Measurements from ENCODE around the gene SESN1. TPM values are rescaled to one million over a fixed set of nuclear protein-coding genes. Genes with fewer than 3 reads are reported as not detected.

SESN1 gene
- total RNA-seq, 2 experiments from 2014 or later: 8.7 to 8.9 TPM

DNA sequence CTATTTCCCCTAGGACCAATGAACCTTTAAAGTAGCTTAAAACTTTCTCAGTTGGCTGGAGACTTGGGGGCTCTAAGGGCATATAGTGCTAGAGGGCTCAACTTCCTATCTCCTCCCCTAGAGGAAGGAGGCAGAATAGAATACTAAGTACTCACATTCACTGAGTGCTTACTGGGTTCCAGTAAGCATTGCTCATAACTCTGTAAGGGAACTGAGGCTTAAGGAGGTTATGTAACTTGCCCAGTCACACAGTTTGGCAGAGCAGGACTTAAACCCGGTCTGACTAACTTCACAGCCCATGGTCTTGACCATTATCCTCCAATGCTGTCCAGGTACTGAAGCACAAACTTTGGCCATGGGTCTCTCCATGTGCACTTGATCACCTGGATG is 12.5 kb downstream of the SESN1 start:
- DNase-seq: no peak
- no peaks in the 10 kb centered on the region for H3K9me3 Mint-ChIP-seq
- H3K27me3 Mint-ChIP-seq: no peaks in the 10 kb centered on the region
- H3K4me1 Mint-ChIP-seq: peaks cover 10% of the 10 kb centered on the region
- peaks cover 5% of the 10 kb centered on the region for H3K36me3 Mint-ChIP-seq
- H3K27ac Mint-ChIP-seq: no peak overlapping the region
- H3K4me3 Mint-ChIP-seq: no peak overlapping the region

DNA sequence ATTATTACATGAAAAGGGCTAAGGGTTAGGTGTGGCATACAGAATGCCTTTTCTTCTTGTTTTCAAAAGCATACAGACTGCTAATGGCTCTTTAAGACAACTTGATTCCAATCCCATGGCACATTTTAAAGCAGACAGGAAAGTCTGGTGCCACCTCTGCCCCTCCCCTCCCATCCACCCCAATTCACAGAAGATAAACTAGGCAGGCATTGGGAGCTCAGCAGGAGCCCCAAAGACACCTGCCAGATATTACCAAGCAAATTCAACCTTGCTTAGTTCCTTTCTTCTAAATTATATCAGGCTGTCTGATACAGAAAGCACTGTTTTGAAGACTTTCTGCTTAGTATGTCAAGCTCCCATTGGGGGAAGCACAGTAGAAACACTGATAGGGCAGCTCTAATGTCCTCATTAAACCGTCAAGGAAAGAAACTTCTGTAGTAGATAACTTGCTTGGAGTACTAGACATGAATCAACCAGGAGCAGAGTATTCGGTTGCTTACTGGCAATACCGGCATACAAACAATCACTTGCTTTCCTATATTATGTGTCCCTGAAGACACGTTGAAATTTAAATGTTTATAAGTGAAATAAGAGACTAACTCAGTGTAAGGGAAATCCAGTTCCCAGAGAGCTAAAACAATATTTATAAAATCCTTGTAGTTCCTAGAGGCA is 13.0 kb downstream of the SESN1 start:
- H3K9me3 Mint-ChIP-seq: no peaks in the 10 kb centered on the region
- no peaks in the 10 kb centered on the region for H3K27me3 Mint-ChIP-seq
- peaks cover 9% of the 10 kb centered on the region for H3K4me1 Mint-ChIP-seq
- H3K27ac Mint-ChIP-seq: no peak overlapping the region
- H3K36me3 Mint-ChIP-seq: peaks cover 5% of the 10 kb centered on the region
- DNase-seq: no peak
- no peak overlapping the region for H3K4me3 Mint-ChIP-seq

DNA sequence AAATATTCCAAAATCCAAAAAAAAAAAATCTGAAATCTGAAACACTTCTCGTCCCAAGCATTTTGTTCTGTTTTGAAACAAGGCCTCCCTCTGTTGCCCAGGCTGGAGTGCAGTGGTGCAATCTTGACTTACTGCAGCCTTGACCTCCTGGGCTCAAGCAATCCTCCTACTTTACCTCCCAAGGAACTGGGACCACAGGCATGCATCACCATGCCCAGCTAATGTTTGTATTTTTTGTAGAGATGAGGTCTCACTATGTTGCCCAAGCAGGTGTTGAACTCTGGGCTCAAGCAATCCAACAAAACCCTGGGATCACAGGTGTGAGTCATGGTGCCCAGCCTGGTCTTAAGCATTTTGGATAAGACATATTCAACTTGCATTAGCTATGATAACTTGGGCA is 13.6 kb downstream of the SESN1 start:
- Mint-ChIP-seq H3K36me3 (peaks cover 5% of the 10 kb centered on the region), H3K27me3 (no peaks in the 10 kb centered on the region), H3K4me1 (peaks cover 9% of the 10 kb centered on the region), H3K27ac (no peak overlapping the region), H3K9me3 (no peaks in the 10 kb centered on the region), H3K4me3 (no peak overlapping the region)
- no peak for DNase-seq

DNA sequence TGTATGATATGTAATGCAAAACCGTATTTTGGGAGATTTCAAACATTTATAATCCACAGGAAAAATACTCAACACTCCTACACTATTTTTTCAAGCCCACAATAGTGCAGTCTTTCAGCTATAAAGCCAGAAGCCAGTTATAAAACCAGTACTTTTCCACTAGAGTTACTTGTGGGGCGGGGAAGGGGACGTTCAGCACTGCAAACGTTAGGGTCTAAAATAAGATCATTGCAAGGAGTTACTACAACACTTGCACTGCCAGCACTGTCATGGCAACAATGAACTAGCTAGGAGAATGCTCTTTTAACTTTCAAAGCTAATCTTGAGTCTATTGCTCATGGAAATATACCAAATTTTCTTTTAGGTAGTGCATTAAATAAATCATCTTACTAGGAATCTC is 14.7 kb downstream of the SESN1 start:
- peaks cover 9% of the 10 kb centered on the region for H3K4me1 Mint-ChIP-seq
- H3K36me3 Mint-ChIP-seq: peaks cover under 1% of the 10 kb centered on the region
- no peak overlapping the region for H3K4me3 Mint-ChIP-seq
- DNase-seq: no peak
- no peaks in the 10 kb centered on the region for H3K27me3 Mint-ChIP-seq
- no peak overlapping the region for H3K27ac Mint-ChIP-seq
- no peaks in the 10 kb centered on the region for H3K9me3 Mint-ChIP-seq

DNA sequence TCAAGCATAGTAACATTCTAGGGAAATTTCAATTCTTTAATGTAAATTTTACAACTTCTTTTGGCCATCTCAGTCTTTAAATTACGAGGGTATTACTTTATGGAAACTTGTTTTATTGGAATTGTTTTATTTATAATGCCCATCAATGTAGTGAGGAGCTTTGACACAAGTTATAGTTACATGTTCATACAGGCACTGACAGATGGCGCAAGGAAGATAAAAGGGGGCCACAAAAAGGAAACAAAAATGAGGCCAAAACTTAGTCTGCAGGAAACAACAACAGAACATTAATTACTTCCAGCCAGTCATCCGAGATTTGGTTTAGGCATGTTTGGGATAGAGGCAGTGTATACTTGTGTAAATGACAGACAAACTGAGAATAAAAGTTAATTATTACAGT is 18.3 kb downstream of the SESN1 start:
- Mint-ChIP-seq H3K36me3 (no peaks in the 10 kb centered on the region), H3K27me3 (no peaks in the 10 kb centered on the region), H3K27ac (no peak overlapping the region), H3K4me3 (no peak overlapping the region), H3K9me3 (no peaks in the 10 kb centered on the region), H3K4me1 (peaks cover 17% of the 10 kb centered on the region)
- DNase-seq: no peak

DNA sequence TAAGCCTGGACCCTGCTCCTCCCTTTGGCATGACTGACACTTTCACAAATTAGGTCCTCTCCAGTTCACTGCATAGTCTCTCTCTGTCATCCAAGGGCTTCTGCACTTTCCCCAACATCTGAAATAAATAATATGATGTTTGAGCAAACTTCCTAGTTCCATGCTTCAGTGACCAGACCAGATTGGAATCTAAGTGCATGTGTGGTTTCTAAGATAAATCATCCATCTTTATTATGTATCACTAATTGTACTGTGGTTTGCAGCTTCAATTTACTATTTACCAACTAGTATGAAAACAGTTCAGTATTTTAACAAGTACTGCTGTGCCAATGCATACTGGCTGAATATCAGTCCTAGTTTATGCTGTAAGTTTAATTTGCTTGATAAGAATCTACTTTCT is 18.7 kb downstream of the SESN1 start:
- Mint-ChIP-seq H3K36me3 (no peaks in the 10 kb centered on the region), H3K4me1 (peaks cover 22% of the 10 kb centered on the region), H3K27me3 (no peaks in the 10 kb centered on the region), H3K4me3 (no peak overlapping the region), H3K27ac (no peak overlapping the region), H3K9me3 (no peaks in the 10 kb centered on the region)
- no peak for DNase-seq

DNA sequence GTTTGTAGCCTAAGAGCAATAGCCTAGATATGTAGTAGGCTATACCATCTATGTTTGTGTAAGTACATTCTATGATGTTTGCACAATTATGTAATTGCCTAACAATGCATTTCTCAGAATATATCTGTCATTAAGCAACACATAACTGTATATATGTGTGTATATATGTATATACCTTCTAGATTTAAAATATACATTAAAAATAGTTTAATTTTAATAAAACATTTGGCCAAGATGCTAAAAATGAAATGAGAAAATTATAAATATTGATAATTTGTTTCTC is 20.6 kb downstream of the SESN1 start:
- peaks cover 24% of the 10 kb centered on the region for H3K4me1 Mint-ChIP-seq
- no peak overlapping the region for H3K27ac Mint-ChIP-seq
- no peaks in the 10 kb centered on the region for H3K36me3 Mint-ChIP-seq
- no peaks in the 10 kb centered on the region for H3K9me3 Mint-ChIP-seq
- no peak for DNase-seq
- no peak overlapping the region for H3K4me3 Mint-ChIP-seq
- no peaks in the 10 kb centered on the region for H3K27me3 Mint-ChIP-seq

DNA sequence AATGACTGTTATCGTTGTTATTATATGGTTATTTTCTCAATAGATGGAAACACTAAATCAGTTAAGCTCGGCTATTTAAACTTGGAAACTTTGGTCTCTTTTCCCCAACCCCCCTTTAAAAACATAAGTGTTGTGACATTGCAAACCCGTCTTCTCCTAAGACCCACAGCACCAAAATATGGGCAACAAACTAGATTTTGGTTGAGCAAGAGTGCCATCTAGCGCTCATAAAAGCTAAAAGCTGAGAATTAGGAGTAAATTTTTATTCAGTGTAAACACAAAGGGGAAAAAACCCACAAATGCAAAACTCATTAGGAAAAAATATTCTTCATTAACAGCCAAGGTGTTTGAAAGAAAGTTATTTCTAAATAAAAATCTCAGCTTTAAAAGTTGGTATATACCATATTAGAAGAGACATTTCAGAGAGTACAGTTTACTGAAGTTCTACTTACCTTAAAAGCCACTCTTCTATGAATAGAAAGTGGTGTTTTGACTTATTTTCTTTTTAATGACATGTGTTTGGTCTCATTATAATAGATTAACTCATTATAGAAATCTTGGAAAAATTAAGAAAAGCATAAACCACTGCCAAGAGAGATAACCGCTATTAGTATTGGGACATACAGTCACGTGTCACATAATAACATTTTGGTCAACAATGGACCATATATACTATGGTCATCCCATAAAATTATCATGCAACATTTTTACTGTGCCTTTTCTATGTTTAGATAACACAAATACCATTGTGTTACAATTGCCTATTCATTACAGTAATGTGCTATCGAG is 21.1 kb downstream of the SESN1 start:
- H3K27me3 Mint-ChIP-seq: no peaks in the 10 kb centered on the region
- H3K4me3 Mint-ChIP-seq: no peak overlapping the region
- no peak overlapping the region for H3K27ac Mint-ChIP-seq
- H3K9me3 Mint-ChIP-seq: no peaks in the 10 kb centered on the region
- H3K4me1 Mint-ChIP-seq: peaks cover 24% of the 10 kb centered on the region
- DNase-seq: peak; percentile 26
- H3K36me3 Mint-ChIP-seq: no peaks in the 10 kb centered on the region

DNA sequence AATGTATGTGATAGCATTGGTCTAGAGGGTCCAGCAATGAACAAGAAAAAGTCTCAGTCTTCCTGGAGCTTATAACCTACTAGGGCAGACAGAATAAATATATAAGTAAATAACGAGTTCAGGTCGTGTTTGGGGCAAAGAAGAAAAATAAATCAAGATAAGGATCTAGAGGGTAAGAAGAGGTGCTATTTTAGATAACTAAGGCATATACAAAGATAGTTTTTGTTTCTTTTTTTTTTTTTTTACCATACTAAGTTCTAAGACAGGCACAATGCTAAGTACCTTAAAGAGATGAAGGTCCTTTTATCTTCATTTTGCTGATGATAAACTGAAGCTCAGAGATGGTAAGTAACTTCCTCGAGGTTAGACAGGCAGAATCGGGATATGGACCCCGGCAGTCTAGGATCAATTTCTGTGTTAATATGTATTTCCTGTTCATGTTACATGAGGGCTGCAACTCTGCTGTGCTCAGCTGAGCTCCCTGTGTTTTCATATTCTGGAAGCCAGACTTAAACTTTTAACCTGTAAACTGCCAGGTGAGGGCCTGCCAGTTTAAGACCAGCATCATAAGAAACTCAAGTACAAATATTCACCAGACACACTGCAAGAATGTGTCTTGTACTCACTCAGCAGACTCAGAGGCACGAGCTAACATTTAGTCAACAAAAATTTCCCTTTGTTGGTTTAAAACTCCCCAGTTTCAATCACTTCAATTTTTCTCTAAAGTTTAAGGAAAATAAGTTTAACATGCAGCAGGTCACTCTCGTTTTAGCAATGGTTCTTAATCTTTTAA is 23.3 kb downstream of the SESN1 start:
- no peaks in the 10 kb centered on the region for H3K27me3 Mint-ChIP-seq
- DNase-seq: no peak
- peak overlapping the region; percentile 61 for H3K27ac Mint-ChIP-seq
- no peaks in the 10 kb centered on the region for H3K9me3 Mint-ChIP-seq
- peak overlapping the region; percentile 52 for H3K4me3 Mint-ChIP-seq
- H3K36me3 Mint-ChIP-seq: no peaks in the 10 kb centered on the region
- H3K4me1 Mint-ChIP-seq: peaks cover 24% of the 10 kb centered on the region

DNA sequence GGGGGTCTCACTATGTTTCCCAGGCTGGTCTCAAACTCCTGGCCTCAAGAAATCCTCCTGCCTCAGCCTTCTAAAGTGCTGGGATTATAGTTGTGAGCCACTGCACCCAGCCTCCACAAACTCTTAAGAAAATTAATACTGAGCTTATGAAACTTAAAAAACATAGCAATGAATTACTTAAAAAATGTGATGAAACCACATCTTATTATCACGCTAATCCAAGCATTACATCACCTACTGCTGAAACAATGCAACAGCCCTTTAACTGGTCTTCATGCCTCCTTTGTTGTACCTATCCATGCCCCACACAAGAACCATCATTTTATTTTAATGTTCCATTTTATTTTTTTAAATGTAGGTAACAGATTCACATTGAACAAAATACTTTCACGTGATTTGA is 24.9 kb downstream of the SESN1 start:
- no peaks in the 10 kb centered on the region for H3K27me3 Mint-ChIP-seq
- H3K27ac Mint-ChIP-seq: no peak overlapping the region
- DNase-seq: no peak
- no peak overlapping the region for H3K4me3 Mint-ChIP-seq
- H3K36me3 Mint-ChIP-seq: no peaks in the 10 kb centered on the region
- peaks cover 27% of the 10 kb centered on the region for H3K4me1 Mint-ChIP-seq
- no peaks in the 10 kb centered on the region for H3K9me3 Mint-ChIP-seq

DNA sequence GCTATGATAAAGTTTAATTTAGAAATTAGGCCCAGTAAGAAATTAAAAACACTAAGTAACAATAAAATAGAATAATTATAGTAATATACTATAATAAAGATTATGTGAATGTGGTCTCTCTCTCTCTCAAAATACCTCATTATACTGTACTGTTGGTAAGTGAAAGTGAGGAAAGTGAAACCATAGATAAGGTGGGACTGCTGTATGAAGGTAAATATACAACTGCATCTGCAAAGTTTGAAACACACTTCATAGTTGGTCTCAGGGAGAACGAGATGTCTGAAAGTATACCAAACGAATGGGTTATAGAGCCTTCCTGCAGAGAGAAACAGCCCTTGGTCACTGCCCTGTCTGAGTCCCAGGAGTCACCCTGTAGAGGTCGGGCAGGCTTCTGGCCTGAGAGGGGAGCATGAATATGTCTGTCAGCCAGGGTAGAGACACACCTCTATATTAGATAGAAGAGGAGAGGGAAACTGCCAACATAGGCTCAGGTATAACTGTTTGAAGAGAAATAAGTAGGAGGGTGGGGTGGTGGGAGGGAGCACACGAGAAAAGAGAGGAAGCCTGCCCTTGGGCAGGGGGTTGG is 31.8 kb downstream of the SESN1 start:
- no peaks in the 10 kb centered on the region for H3K9me3 Mint-ChIP-seq
- H3K4me3 Mint-ChIP-seq: no peak overlapping the region
- H3K27me3 Mint-ChIP-seq: no peaks in the 10 kb centered on the region
- peaks cover 40% of the 10 kb centered on the region for H3K4me1 Mint-ChIP-seq
- no peak for DNase-seq
- no peaks in the 10 kb centered on the region for H3K36me3 Mint-ChIP-seq
- no peak overlapping the region for H3K27ac Mint-ChIP-seq

DNA sequence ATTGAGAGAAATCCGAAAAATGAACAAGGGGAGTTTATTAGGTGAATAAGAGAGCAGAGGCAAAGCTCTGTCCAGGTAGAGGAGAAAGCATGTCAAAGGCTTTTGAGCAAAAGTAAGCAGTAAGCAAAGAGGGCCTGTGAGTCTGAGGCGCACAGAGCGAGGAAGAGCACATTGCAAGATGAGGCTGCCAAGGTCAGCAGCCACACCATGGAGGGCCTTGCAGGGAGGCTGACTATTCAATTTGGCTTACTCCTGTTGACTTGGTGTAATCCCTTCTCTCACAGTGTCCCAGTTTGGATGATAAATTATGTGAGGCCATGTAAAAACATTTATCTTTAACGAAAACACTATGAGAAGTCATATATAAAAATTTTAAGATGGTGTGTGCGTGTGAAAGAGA is 32.4 kb downstream of the SESN1 start:
- H3K4me1 Mint-ChIP-seq: peaks cover 42% of the 10 kb centered on the region
- no peaks in the 10 kb centered on the region for H3K9me3 Mint-ChIP-seq
- H3K27ac Mint-ChIP-seq: no peak overlapping the region
- DNase-seq: no peak
- no peaks in the 10 kb centered on the region for H3K27me3 Mint-ChIP-seq
- H3K36me3 Mint-ChIP-seq: no peaks in the 10 kb centered on the region
- H3K4me3 Mint-ChIP-seq: no peak overlapping the region

DNA sequence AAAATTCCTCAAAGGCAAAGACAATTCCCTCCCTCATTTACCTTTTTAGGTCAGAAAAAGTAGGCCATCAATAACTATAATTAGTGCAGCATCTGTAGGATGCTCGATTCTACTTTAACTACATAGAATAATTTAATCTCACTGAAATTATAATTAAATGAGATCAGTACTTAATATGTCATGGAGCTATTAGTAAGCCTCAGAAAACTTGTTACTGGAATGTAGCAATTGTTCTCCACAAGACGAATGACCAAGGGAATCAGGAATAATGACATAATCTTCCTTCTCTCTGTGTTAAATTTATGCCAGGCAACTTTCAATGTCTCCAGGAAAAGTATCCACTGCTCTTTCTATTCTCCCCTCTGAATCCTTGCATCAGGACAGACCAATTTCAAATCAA is 34.1 kb downstream of the SESN1 start:
- no peaks in the 10 kb centered on the region for H3K36me3 Mint-ChIP-seq
- no peak for DNase-seq
- H3K27ac Mint-ChIP-seq: no peak overlapping the region
- no peak overlapping the region for H3K4me3 Mint-ChIP-seq
- H3K27me3 Mint-ChIP-seq: no peaks in the 10 kb centered on the region
- H3K4me1 Mint-ChIP-seq: peaks cover 43% of the 10 kb centered on the region
- H3K9me3 Mint-ChIP-seq: no peaks in the 10 kb centered on the region

DNA sequence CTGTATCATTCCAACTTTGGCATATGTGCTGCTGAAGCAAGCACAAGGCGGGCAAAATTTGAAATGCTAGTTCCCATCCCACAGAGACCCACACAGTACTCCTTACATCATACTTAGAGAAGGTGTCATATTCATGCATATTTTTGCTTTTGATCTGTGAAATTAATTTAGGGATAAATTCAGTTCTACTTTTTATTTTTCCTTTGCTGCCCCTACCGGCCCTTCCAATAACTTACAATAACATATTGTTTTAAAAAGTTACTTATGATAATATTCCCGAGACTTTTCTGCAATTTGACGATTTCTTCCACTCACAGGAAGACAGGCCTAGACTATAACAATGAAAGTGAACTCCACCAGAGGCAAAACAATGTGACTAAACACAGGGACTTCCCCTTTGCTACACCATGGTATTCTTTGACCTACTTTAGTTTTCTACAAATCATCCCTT is 35.0 kb downstream of the SESN1 start:
- Mint-ChIP-seq H3K4me3 (peak overlapping the region; percentile 32), H3K4me1 (peaks cover 43% of the 10 kb centered on the region), H3K27me3 (no peaks in the 10 kb centered on the region), H3K9me3 (no peaks in the 10 kb centered on the region), H3K27ac (peak overlapping the region; percentile 78), H3K36me3 (no peaks in the 10 kb centered on the region)
- no peak for DNase-seq

DNA sequence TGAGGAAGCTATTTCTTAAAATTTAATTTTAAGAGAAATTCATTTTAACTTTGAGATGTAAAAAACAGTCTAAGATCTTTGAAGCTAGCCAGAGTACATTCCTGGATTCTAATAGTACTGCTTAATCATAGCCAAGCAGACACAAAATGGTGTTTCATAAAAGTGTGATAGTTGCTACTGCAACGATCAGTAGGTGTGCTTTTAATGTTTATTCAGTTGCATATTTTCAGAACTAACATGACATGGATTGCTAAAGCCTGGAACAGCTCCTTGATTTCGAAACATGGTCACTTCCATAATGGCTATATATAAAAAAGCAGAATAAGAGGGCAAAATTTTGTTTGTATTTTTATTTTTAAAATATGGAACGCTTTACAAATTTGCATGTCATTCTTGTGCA is 35.5 kb downstream of the SESN1 start:
- Mint-ChIP-seq H3K27ac (peak overlapping the region; percentile 78), H3K36me3 (no peaks in the 10 kb centered on the region), H3K4me1 (peaks cover 41% of the 10 kb centered on the region), H3K27me3 (no peaks in the 10 kb centered on the region), H3K9me3 (no peaks in the 10 kb centered on the region), H3K4me3 (peak overlapping the region; percentile 12)
- no peak for DNase-seq

All from activated naive CD8-positive, alpha-beta T cell treated with anti-CD3 and anti-CD28 coated beads for 36 hours (primary cell).